Prostate gland (tissue), 2 donors: ENCODE results near the gene OR52M1. TPM values are rescaled to one million over a fixed set of nuclear protein-coding genes. Genes with fewer than 3 reads are reported as not detected.
A peak's percentile ranks its signal among the peaks of the same experiment; 100 is the strongest.

Source experiments
- DNase-seq: peaks from one replicate; pipeline ENCODE4 v3.0.0-alpha.2; 2019; ENCODE audit warnings: low spot score
- H3K27ac ChIP-seq, 2 donors: fragments of 200-600 bp; sonication (generic); 2 replicates each; pipeline ENCODE4 v1.5.1; 2017 to 2019
- H3K27me3 ChIP-seq: fragments of 200-600 bp; sonication (generic); replicated peaks from 2 replicates; pipeline ENCODE4 v1.5.1; 2019; ENCODE audit not compliant: insufficient read depth
- H3K36me3 ChIP-seq, 2 donors: fragments of 200-600 bp; sonication (generic); 1 replicate in 1 of 2; 2 replicates in 1 of 2; pipeline versions ENCODE4 v1.5.1 to v1.8.1; 2017 to 2019
- H3K4me1 ChIP-seq: fragments of 200-600 bp; sonication (generic); replicated peaks from 2 replicates; pipeline ENCODE4 v1.5.1; 2019
- H3K4me3 ChIP-seq, 2 donors: fragments of 200-600 bp; sonication (generic); 2 replicates each; pipeline ENCODE4 v1.5.1; 2017 to 2019
- H3K9me3 ChIP-seq: fragments of 200-600 bp; sonication (generic); 2 replicates; pipeline ENCODE4 v1.5.1; 2017
- POLR2A ChIP-seq: fragments of 450-650 bp; IDR thresholded peaks from one replicate; pipeline ENCODE4 v1.6.1; 2016; ENCODE audit warnings: antibody characterized with exemption, mild to moderate bottlenecking
- POLR2AphosphoS5 ChIP-seq: sonication (generic); formaldehyde crosslinking; IDR thresholded peaks from one replicate; pipeline ENCODE4 v1.6.1; 2017; ENCODE audit warnings: antibody characterized with exemption
- WGBS: methylation state at CpG from one replicate; pipeline ENCODE4 v1.1.5; 2018; 5-methylcytosine and 5-hydroxymethylcytosine counted together
- intact Hi-C: fragments of 100-400 bp; cut with DNase I; formaldehyde crosslinking; loops from one replicate; pipeline ENCODE4 v1.14.2; 2022
- total RNA-seq, 2 donors: library from RNA; depleted of rRNA; stranded (reverse); fragments of >200 nt; gene quantifications; one replicate each; pipeline ENCODE4 v1.1.0, GENCODE V29; 2016
- TF ChIP-seq, protein P1 (sequence below), 4 experiments: fragments of 200-600 bp in 2 of 4; fragments of 450-650 bp in 2 of 4; sonication (generic) in 2 of 4; IDR thresholded peaks; 1 replicate in 3 of 4; 2 replicates in 1 of 4; pipeline ENCODE4 v1.5.1; 2016 to 2019; ENCODE audit warnings: antibody characterized with exemption in 4 of 4, mild to moderate bottlenecking in 2 of 4, moderate library complexity in 2 of 4

OR52M1 gene
- not detected for total RNA-seq

DNA sequence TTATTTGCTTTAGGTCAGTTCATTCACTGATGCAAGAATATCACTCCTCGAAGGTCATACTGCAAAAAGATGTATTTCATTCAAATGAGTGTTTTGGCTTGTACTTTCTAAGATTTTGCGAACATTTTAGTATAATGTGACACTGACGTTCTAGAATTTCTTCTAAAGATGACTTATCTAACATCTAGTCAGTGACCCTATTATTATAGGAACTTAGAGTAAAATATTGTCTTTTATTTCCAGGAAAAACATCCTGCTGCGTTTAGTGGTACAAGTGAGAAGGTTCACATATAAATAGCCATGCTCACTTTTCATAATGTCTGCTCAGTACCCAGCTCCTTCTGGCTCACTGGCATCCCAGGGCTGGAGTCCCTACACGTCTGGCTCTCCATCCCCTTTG is at the start of gene OR52M1:
Gene OR52M1 (plus strand): TSS at position 301 of the 400 bp plus-strand sequence. CDS start 0 bp downstream, at position 301.
- no peaks in the 10 kb centered on the region for H3K36me3 ChIP-seq
- no peak for DNase-seq
- intact Hi-C loops: no loop called here
- TF ChIP-seq, protein P1, sequence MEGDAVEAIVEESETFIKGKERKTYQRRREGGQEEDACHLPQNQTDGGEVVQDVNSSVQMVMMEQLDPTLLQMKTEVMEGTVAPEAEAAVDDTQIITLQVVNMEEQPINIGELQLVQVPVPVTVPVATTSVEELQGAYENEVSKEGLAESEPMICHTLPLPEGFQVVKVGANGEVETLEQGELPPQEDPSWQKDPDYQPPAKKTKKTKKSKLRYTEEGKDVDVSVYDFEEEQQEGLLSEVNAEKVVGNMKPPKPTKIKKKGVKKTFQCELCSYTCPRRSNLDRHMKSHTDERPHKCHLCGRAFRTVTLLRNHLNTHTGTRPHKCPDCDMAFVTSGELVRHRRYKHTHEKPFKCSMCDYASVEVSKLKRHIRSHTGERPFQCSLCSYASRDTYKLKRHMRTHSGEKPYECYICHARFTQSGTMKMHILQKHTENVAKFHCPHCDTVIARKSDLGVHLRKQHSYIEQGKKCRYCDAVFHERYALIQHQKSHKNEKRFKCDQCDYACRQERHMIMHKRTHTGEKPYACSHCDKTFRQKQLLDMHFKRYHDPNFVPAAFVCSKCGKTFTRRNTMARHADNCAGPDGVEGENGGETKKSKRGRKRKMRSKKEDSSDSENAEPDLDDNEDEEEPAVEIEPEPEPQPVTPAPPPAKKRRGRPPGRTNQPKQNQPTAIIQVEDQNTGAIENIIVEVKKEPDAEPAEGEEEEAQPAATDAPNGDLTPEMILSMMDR (IDR thresholded peaks at IDR 0.05): no peak
- TF ChIP-seq POLR2AphosphoS5: no peak
- TF ChIP-seq POLR2A: no peak
- H3K4me3 ChIP-seq: no peak within 1 kb of the TSS
- H3K4me1 ChIP-seq: no peaks in the 10 kb centered on the region
- no peak within 1 kb of the TSS for H3K27ac ChIP-seq
- no peaks in the 10 kb centered on the region for H3K27me3 ChIP-seq
- no peaks in the 10 kb centered on the region for H3K9me3 ChIP-seq
- 92% methylated on average over 5 of the region's 5 CpGs for WGBS

GRCh38 chr11:4495487-4495886 is 49.5 kb upstream of the OR52M1 start:
- DNase-seq: no peak

GRCh38 chr11:4495986-4496385 is 49.0 kb upstream of the OR52M1 start:
- no peak for DNase-seq
- Histone ChIP-seq H3K4me3 (no peak overlapping the region), H3K4me1 (no peaks in the 10 kb centered on the region), H3K9me3 (no peaks in the 10 kb centered on the region), H3K36me3 (no peaks in the 10 kb centered on the region), H3K27me3 (no peaks in the 10 kb centered on the region), H3K27ac (no peak overlapping the region)
- TF ChIP-seq POLR2AphosphoS5: no peak
- intact Hi-C loops: no loop called here
- WGBS: 56% methylated on average over 6 of the region's 6 CpGs

More at GRCh38 chr11:4495487-4495886, 49.5 kb upstream of the OR52M1 start:
- no peaks in the 10 kb centered on the region for H3K36me3 ChIP-seq
- no peak overlapping the region for H3K27ac ChIP-seq
- H3K9me3 ChIP-seq: no peaks in the 10 kb centered on the region
- no peak overlapping the region for H3K4me3 ChIP-seq
- intact Hi-C loops: no loop called here
- WGBS: 47% methylated on average over 7 of the region's 7 CpGs
- no peaks in the 10 kb centered on the region for H3K4me1 ChIP-seq
- no peaks in the 10 kb centered on the region for H3K27me3 ChIP-seq
- TF ChIP-seq POLR2AphosphoS5 (no peak), POLR2A (no peak)

DNA sequence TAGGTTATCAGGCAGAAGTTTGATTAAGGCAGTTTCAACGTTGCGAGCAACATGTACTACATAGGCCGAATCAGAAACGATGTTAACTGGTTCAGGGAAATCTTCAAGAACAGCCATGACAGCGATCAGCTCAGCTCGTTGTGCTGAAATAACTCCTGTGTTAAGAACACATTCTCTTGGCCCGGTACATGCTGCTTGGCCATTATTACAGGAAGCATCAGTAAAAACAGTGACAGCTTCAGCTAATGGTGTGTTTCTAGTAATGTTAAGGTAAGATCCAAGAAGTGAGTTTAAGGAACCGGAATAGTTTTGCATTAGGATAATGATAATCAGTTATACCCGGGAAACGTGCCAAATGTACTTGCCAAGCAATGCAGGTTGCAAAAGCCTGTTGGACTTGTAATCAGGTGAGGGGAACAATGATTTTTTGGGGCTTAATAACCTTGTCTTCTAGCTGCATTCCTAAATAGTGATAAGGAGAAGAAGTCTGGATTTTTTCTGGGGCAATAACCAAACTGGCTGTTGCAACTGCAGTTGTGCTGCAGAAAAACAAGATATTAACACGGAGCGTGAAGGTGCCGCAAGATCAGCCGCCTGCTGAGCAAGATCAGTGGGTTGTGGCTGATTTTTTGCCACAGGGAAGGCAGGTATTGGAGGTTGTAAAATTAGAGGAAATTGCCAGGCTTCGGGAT is 48.3 kb upstream of the OR52M1 start:
- DNase-seq: peak; percentile 58
- WGBS: 28% methylated on average over 15 of the region's 15 CpGs

DNA sequence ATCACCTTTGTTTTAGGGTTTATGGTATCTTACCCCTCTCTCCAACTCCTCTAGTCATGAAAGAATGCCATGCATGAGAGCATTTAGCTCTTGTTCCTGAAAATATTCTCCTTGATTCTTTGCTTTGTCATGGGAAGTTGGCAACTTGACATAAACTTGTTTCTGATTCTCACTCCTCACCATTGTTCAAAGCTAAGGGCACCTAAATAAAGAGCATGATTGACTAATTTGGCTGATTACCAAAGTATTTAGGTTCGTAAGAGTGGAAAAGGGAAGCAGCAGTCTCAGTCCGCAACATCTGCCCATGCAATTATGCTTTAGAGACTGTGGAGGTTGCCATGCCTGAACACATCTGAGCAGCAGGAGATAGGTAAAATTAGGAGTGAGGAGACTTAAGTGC is 36.1 kb upstream of the OR52M1 start:
- Histone ChIP-seq H3K4me1 (no peaks in the 10 kb centered on the region), H3K4me3 (no peak overlapping the region), H3K27ac (no peak overlapping the region), H3K36me3 (no peaks in the 10 kb centered on the region), H3K9me3 (no peaks in the 10 kb centered on the region), H3K27me3 (no peaks in the 10 kb centered on the region)
- intact Hi-C loops: no loop called here
- DNase-seq: no peak
- WGBS: 41% methylated on average over 2 of the region's 2 CpGs
- TF ChIP-seq, protein P1 (IDR thresholded peaks at IDR 0.05): no peak
- TF ChIP-seq POLR2AphosphoS5 (no peak), POLR2A (no peak)

More for the DNA sequence above, 48.3 kb upstream of the OR52M1 start:
- no peaks in the 10 kb centered on the region for H3K9me3 ChIP-seq
- peak; percentile 45 for TF ChIP-seq POLR2AphosphoS5
- TF ChIP-seq, protein P1 (IDR thresholded peaks at IDR 0.05): no peak
- intact Hi-C loops: no loop called here
- H3K27me3 ChIP-seq: no peaks in the 10 kb centered on the region
- H3K36me3 ChIP-seq: no peaks in the 10 kb centered on the region
- no peak overlapping the region for H3K4me3 ChIP-seq
- H3K4me1 ChIP-seq: no peaks in the 10 kb centered on the region
- H3K27ac ChIP-seq: no peak overlapping the region
